Measurements from ENCODE around the gene ERP27. TPM values are rescaled to one million over a fixed set of nuclear protein-coding genes. Genes with fewer than 3 reads are reported as not detected.

ERP27 gene
- total RNA-seq, 1 donor from 2014 or later = 0.87 TPM

- H3K27me3 Mint-ChIP-seq (ENCODE audit: low read depth) = no peaks in the 10 kb centered on the region
- no peak for DNase-seq (ENCODE audit: low spot score)
- H3K9me3 Mint-ChIP-seq (ENCODE audit: low read depth) = peaks cover 11% of the 10 kb centered on the region
- H3K27ac Mint-ChIP-seq (ENCODE audit: unreplicated experiment) = no peak overlapping the region
- no peak overlapping the region for H3K4me3 Mint-ChIP-seq (ENCODE audit: unreplicated experiment)
- no peaks in the 10 kb centered on the region for H3K36me3 Mint-ChIP-seq (ENCODE audit: low read depth)
- TF ChIP-seq CTCF (IDR thresholded peaks at IDR 0.05) = no peak
- peaks cover 37% of the 10 kb centered on the region for H3K4me1 Mint-ChIP-seq (ENCODE audit: low read depth)
These were observed 30.4 kb downstream of the ERP27 start for GRCh38 chr12:14907953-14908352.

- H3K4me3 Mint-ChIP-seq (ENCODE audit: unreplicated experiment) = no peak overlapping the region
- peaks cover 11% of the 10 kb centered on the region for H3K9me3 Mint-ChIP-seq (ENCODE audit: low read depth)
- DNase-seq (ENCODE audit: low spot score) = no peak
- H3K27me3 Mint-ChIP-seq (ENCODE audit: low read depth) = no peaks in the 10 kb centered on the region
- H3K36me3 Mint-ChIP-seq (ENCODE audit: low read depth) = no peaks in the 10 kb centered on the region
- H3K27ac Mint-ChIP-seq (ENCODE audit: unreplicated experiment) = no peak overlapping the region
- TF ChIP-seq CTCF (IDR thresholded peaks at IDR 0.05) = no peak
- H3K4me1 Mint-ChIP-seq (ENCODE audit: low read depth) = peaks cover 40% of the 10 kb centered on the region
These were observed 32.2 kb downstream of the ERP27 start for GRCh38 chr12:14906114-14906513.

GRCh38 chr12:14905269-14906004 is 32.9 kb downstream of the ERP27 start:
- Mint-ChIP-seq H3K4me1 (ENCODE audit: low read depth) (peaks cover 37% of the 10 kb centered on the region), H3K27ac (ENCODE audit: unreplicated experiment) (peak overlapping the region; percentile 17), H3K9me3 (ENCODE audit: low read depth) (peaks cover 11% of the 10 kb centered on the region), H3K36me3 (ENCODE audit: low read depth) (no peaks in the 10 kb centered on the region), H3K4me3 (ENCODE audit: unreplicated experiment) (no peak overlapping the region), H3K27me3 (ENCODE audit: low read depth) (no peaks in the 10 kb centered on the region)
- TF ChIP-seq CTCF (IDR thresholded peaks at IDR 0.05) = no peak
- DNase-seq (ENCODE audit: low spot score) = no peak

- Mint-ChIP-seq H3K27me3 (ENCODE audit: low read depth) (no peaks in the 10 kb centered on the region), H3K36me3 (ENCODE audit: low read depth) (no peaks in the 10 kb centered on the region), H3K4me1 (ENCODE audit: low read depth) (peaks cover 32% of the 10 kb centered on the region), H3K27ac (ENCODE audit: unreplicated experiment) (peak overlapping the region; percentile 17), H3K9me3 (ENCODE audit: low read depth) (peaks cover 11% of the 10 kb centered on the region), H3K4me3 (ENCODE audit: unreplicated experiment) (no peak overlapping the region)
- no peak for DNase-seq (ENCODE audit: low spot score)
- TF ChIP-seq CTCF (IDR thresholded peaks at IDR 0.05) = no peak
These were observed 33.5 kb downstream of the ERP27 start for GRCh38 chr12:14904854-14905253.

- Mint-ChIP-seq H3K4me1 (ENCODE audit: low read depth) (peaks cover 32% of the 10 kb centered on the region), H3K36me3 (ENCODE audit: low read depth) (no peaks in the 10 kb centered on the region), H3K27me3 (ENCODE audit: low read depth) (no peaks in the 10 kb centered on the region), H3K9me3 (ENCODE audit: low read depth) (peaks cover 11% of the 10 kb centered on the region), H3K27ac (ENCODE audit: unreplicated experiment) (no peak overlapping the region), H3K4me3 (ENCODE audit: unreplicated experiment) (no peak overlapping the region)
- DNase-seq (ENCODE audit: low spot score) = no peak
- no peak for TF ChIP-seq CTCF (IDR thresholded peaks at IDR 0.05)
These were observed 34.8 kb downstream of the ERP27 start for GRCh38 chr12:14903386-14904098.

Data from chondrocyte (in vitro differentiated cells).